Endothelial cell of umbilical vein (primary cell): Measurements from ENCODE around the gene NEIL3. TPM values are rescaled to one million over a fixed set of nuclear protein-coding genes. Genes with fewer than 3 reads are reported as not detected.

Experiments
- BruUV-seq: library from RNA; stranded (reverse); fragments of 400-500 nt; replicated peaks from 2 replicates; lab custom pipeline; 2021; lab: Mats Ljungman, UMichigan
- CTCF ChIA-PET: fragments of 300-600, 350-600 bp; sonication (Branson Sonifier 250); formaldehyde crosslinking; loops from one replicate; lab custom pipeline; 2021; ENCODE audit warnings: antibody characterized with exemption, inconsistent platforms; lab: Charles Lee
- POLR2A ChIA-PET: fragments of 300-600, 350-600 bp; sonication (Branson Sonifier 250); formaldehyde crosslinking; loops from one replicate; lab custom pipeline; 2021; ENCODE audit warnings: antibody characterized with exemption, inconsistent platforms; lab: Charles Lee
- DNase-seq: peaks from one replicate; pipeline ENCODE4 v3.0.0-alpha.2; 2011; ENCODE audit warnings: low read depth, low spot score
- FAIRE-seq: peaks from 2 replicates; lab custom pipeline; 2011; peaks lifted over from hg19 to GRCh38; lab: Jason Lieb, UNC
- H2AFZ ChIP-seq: 2 replicates; pipeline ENCODE4 v1.6.0; 2012; ENCODE audit warnings: low read depth, low read length, control low read depth, inconsistent platforms
- H3K27ac ChIP-seq: 2 replicates; pipeline ENCODE4 v1.5.1; 2011; ENCODE audit warnings: low read depth, mild to moderate bottlenecking, control low read depth, low read length, moderate library complexity; ENCODE audit not compliant: insufficient read depth
- H3K27me3 ChIP-seq, 2 experiments: 2 replicates each; pipeline versions ENCODE4 v1.6.0 to v1.6.1; 2011; ENCODE audit warnings: low read length in 2 of 2, mixed read lengths in 1 of 2; ENCODE audit not compliant: control insufficient read depth in 2 of 2, insufficient read depth in 2 of 2
- H3K36me3 ChIP-seq, 2 experiments: 2 replicates in 1 of 2; 3 replicates in 1 of 2; pipeline ENCODE4 v1.5.1; 2011; ENCODE audit warnings: low read length in 2 of 2, mild to moderate bottlenecking in 1 of 2, moderate library complexity in 1 of 2; ENCODE audit not compliant: control insufficient read depth in 2 of 2, insufficient read depth in 2 of 2; ENCODE audit errors: extremely low read depth in 1 of 2
- H3K4me1 ChIP-seq: 3 replicates; pipeline ENCODE4 v1.5.1; 2011; ENCODE audit warnings: mild to moderate bottlenecking, low read length; ENCODE audit not compliant: control insufficient read depth, insufficient read depth; ENCODE audit errors: extremely low read depth
- H3K4me2 ChIP-seq: 2 replicates; pipeline ENCODE4 v1.6.1; 2011; ENCODE audit warnings: low read length, control low read depth, mixed read lengths; ENCODE audit not compliant: insufficient read depth
- H3K4me3 ChIP-seq, 3 experiments: fragments of 200-600 bp in 1 of 3; sonication (generic), shearing (Covaris generic) in 1 of 3; replicated peaks in 1 of 3; 2 replicates each; pipeline ENCODE4 v1.5.1; 2011 to 2016; ENCODE audit warnings: control low read depth in 3 of 3, low read length in 3 of 3, mild to moderate bottlenecking in 2 of 3, inconsistent platforms in 1 of 3, low read depth in 1 of 3, moderate library complexity in 1 of 3; ENCODE audit not compliant: insufficient read depth in 1 of 3
- H3K79me2 ChIP-seq: 2 replicates; pipeline ENCODE4 v1.6.0; 2012; ENCODE audit warnings: low read length, inconsistent platforms; ENCODE audit not compliant: control insufficient read depth, insufficient read depth
- H3K9ac ChIP-seq: replicated peaks from 2 replicates; pipeline ENCODE3; 2011; ENCODE audit warnings: low read length, control low read depth; ENCODE audit not compliant: insufficient read depth; ENCODE audit errors: extremely low read depth
- H3K9me1 ChIP-seq: replicated peaks from 3 replicates; pipeline ENCODE4 v1.6.0; 2011; ENCODE audit warnings: mild to moderate bottlenecking, low read length; ENCODE audit not compliant: control insufficient read depth, insufficient read depth; ENCODE audit errors: extremely low read depth
- H3K9me3 ChIP-seq: replicated peaks from 2 replicates; pipeline ENCODE4 v1.5.1; 2012; ENCODE audit warnings: low read length, inconsistent platforms; ENCODE audit not compliant: control insufficient read depth, insufficient read depth
- H4K20me1 ChIP-seq: replicated peaks from 2 replicates; pipeline ENCODE3; 2011; ENCODE audit warnings: mild to moderate bottlenecking, low read length; ENCODE audit not compliant: control insufficient read depth, insufficient read depth; ENCODE audit errors: extremely low read depth
- EZH2 ChIP-seq: IDR thresholded peaks from 2 replicates; pipeline ENCODE4 v1.6.1; 2012; ENCODE audit warnings: borderline replicate concordance, low read depth, mild to moderate bottlenecking, moderate library complexity, low read length, inconsistent platforms; ENCODE audit not compliant: severe bottlenecking
- FOS ChIP-seq: IDR thresholded peaks from 2 replicates; pipeline ENCODE4 v1.6.1; 2011; ENCODE audit warnings: mild to moderate bottlenecking, low read length, moderate library complexity, borderline replicate concordance; ENCODE audit not compliant: insufficient read depth
- GATA2 ChIP-seq: IDR thresholded peaks from 2 replicates; pipeline ENCODE4 v1.7.0; 2011; ENCODE audit warnings: low read depth, mild to moderate bottlenecking, moderate library complexity, mixed read lengths, low read length; ENCODE audit not compliant: insufficient read length, insufficient read depth
- JUN ChIP-seq: IDR thresholded peaks from 2 replicates; pipeline ENCODE4 v1.6.1; 2011; ENCODE audit warnings: borderline replicate concordance, low read depth; ENCODE audit not compliant: insufficient read length, insufficient read depth
- MYC ChIP-seq: IDR thresholded peaks from one replicate; pipeline ENCODE4 v1.6.1; 2011; ENCODE audit warnings: mild to moderate bottlenecking, low read depth, low read length
- POLR2A ChIP-seq: IDR thresholded peaks from 2 replicates; pipeline ENCODE4 v1.6.1; 2012; ENCODE audit warnings: low read depth, mild to moderate bottlenecking, control low read depth, low read length
- POLR2AphosphoS5 ChIP-seq: IDR thresholded peaks from 2 replicates; pipeline ENCODE4 v1.6.1; 2012; ENCODE audit warnings: low read depth, mild to moderate bottlenecking, control low read depth, low read length, moderate library complexity; ENCODE audit not compliant: insufficient read depth
- dilution Hi-C: fragments of 300-500 bp; cut with MboI; formaldehyde crosslinking; loops from one replicate; pipeline ENCODE4 v1.15.0; 2019; ENCODE audit warnings: low sequenced_read_pairs; ENCODE audit not compliant: extremely low pct_ligation_motif_present
- intact Hi-C: fragments of 100-400 bp; cut with micrococcal nuclease; formaldehyde crosslinking; loops from one replicate; pipeline ENCODE4 v1.10.0; 2022
- polyA plus RNA-seq, 4 experiments: library from polyadenylated mRNA; depleted of rRNA in 3 of 4; stranded (reverse) in 3 of 4; unstranded in 1 of 4; fragments of >200 nt; gene quantifications; 2 replicates each; pipeline versions ENCODE4 v1.2.1 to v1.2.3, GENCODE V29; 2011 to 2012; ENCODE audit warnings: missing spikeins in 1 of 4
- total RNA-seq: library from RNA; stranded (reverse); gene quantifications from 2 replicates; pipeline ENCODE4 v1.2.3, GENCODE V29; 2021
- TF ChIP-seq, protein P1 (sequence below), 2 donors: IDR thresholded peaks; 1 replicate in 1 of 2; 2 replicates in 1 of 2; pipeline ENCODE4 v1.5.1; 2011; ENCODE audit warnings: low read length in 2 of 2, mild to moderate bottlenecking in 2 of 2, moderate library complexity in 2 of 2, control low read depth in 1 of 2, inconsistent platforms in 1 of 2, low read depth in 1 of 2; ENCODE audit not compliant: insufficient read depth in 1 of 2; ENCODE audit errors: extremely low read depth in 1 of 2
- TF ChIP-seq, protein P2 (sequence below): IDR thresholded peaks from 2 replicates; pipeline ENCODE4 v1.6.1; 2011; ENCODE audit not compliant: insufficient read depth, insufficient read length

NEIL3 gene
- total and polyA plus RNA-seq, 2 donors (not counting 3 experiments of a cell fraction or from before 2014, with no cell fraction given): 3.7 to 6.9 TPM

DNA sequence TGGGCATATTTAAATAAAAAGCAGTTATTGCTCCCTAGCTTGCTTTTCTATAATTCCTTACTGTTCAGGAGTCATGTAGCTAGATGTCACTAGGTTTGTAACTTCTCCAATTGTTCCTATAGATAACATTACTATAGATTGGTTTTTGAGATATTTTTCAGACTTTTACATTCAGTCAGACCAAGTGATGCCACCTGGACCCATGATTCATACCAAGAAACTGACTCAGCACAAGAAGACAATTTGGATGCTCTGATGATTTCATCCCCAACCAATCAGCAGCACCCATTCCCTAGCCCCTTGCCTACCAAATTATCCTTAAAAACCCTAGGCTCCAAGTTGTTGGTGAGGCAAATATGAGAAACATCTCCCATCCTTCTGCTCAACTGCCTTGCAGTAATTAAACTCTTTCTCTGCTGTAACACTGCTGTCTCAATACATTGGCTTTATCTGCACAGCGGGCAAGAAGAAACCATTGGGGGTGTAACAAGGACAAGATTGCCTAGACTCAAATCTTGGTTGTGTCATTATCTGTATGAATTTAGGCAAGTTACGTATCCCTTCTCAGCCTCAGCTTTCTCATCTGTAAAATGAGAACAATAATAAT, 11.8 kb upstream of the NEIL3 start:
- H3K9me3 ChIP-seq: no peaks in the 10 kb centered on the region
- H3K4me1 ChIP-seq: no peaks in the 10 kb centered on the region
- FAIRE-seq (no peak), DNase-seq (no peak)
- dilution Hi-C loops: no loop called here
- no peaks in the 10 kb centered on the region for H3K36me3 ChIP-seq
- POLR2A ChIA-PET: no interaction called here
- H2AFZ ChIP-seq: no peak overlapping the region
- H3K4me2 ChIP-seq: no peak overlapping the region
- intact Hi-C loops: no loop called here
- H3K9me1 ChIP-seq: no peaks in the 10 kb centered on the region
- H3K79me2 ChIP-seq: no peaks in the 10 kb centered on the region
- CTCF ChIA-PET: interaction anchor here (1.1 kb wide), 1 partner anchor 10 kb away, joined by 3 read pairs; no protein-coding TSS in a partner anchor
- BruUV-seq: no TSS peak
- no peaks in the 10 kb centered on the region for H3K27me3 ChIP-seq
- TF ChIP-seq POLR2A (no peak), MYC (no peak), FOS (no peak), JUN (no peak), EZH2 (no peak), POLR2AphosphoS5 (no peak), GATA2 (no peak)
- TF ChIP-seq, protein P1, sequence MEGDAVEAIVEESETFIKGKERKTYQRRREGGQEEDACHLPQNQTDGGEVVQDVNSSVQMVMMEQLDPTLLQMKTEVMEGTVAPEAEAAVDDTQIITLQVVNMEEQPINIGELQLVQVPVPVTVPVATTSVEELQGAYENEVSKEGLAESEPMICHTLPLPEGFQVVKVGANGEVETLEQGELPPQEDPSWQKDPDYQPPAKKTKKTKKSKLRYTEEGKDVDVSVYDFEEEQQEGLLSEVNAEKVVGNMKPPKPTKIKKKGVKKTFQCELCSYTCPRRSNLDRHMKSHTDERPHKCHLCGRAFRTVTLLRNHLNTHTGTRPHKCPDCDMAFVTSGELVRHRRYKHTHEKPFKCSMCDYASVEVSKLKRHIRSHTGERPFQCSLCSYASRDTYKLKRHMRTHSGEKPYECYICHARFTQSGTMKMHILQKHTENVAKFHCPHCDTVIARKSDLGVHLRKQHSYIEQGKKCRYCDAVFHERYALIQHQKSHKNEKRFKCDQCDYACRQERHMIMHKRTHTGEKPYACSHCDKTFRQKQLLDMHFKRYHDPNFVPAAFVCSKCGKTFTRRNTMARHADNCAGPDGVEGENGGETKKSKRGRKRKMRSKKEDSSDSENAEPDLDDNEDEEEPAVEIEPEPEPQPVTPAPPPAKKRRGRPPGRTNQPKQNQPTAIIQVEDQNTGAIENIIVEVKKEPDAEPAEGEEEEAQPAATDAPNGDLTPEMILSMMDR (IDR thresholded peaks at IDR 0.05; ENCODE audit: extremely low read depth in 1 of 2, insufficient read depth in 1 of 2, low read depth in 1 of 2, low read length in 2 of 2): no peak
- TF ChIP-seq, protein P2, sequence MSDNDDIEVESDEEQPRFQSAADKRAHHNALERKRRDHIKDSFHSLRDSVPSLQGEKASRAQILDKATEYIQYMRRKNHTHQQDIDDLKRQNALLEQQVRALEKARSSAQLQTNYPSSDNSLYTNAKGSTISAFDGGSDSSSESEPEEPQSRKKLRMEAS: no peak
- no peaks in the 10 kb centered on the region for H4K20me1 ChIP-seq
- H3K4me3 ChIP-seq: no peak overlapping the region
- no peak overlapping the region for H3K27ac ChIP-seq
- no peak overlapping the region for H3K9ac ChIP-seq
